Subcutaneous adipose tissue (tissue), 4 donors: ENCODE results near the gene CHMP2A. TPM values are rescaled to one million over a fixed set of nuclear protein-coding genes. Genes with fewer than 3 reads are reported as not detected.

Experiments used
- total RNA-seq, 4 donors: library from RNA; depleted of rRNA; stranded (reverse); fragments of >200 nt; gene quantifications; one replicate each; pipeline ENCODE4 v1.1.0, GENCODE V29; 2016
- TF ChIP-seq, protein P1 (sequence below): fragments of 450-650 bp; IDR thresholded peaks from one replicate; pipeline ENCODE4 v1.5.1; 2016; ENCODE audit warnings: low read depth, mild to moderate bottlenecking, control low read depth, antibody characterized with exemption, moderate library complexity

CHMP2A gene
- total RNA-seq, 4 donors from 2014 or later: 96.8 to 133 (median 106) TPM

DNA sequence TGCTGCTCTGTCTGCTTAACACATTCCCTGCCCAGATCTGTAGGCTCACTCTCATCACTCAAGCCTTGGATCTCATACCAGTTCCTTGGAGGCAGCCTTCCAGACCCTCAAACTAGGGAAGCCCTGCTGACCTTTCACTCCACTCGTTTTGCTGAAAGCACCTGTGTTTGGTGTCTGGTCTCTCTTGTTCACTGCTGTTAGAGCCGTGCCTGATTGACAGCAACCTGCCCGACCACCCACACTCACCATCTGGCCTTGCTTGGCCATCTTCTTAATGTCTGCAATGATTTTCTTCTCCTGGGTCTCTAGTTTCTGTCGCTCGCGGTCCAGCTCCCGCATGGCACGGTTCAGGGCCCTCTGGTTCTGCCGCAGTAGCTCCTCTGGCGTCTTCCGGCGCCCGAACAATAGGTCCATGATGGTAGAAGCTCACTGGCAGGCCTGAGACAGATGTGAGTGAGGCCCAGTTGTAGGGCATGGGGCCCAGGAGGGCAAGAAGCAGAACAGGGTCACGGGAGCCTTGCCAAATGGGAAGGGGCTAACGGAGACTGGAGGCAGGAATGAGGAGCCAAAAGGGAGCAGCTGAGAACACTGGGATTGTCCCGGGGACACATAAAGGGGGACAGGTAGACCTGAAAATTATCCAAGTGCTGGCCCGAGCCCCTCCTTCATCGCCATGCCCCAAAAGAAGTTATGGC lies 959 bp downstream of the CHMP2A start:
- TF ChIP-seq, protein P1, sequence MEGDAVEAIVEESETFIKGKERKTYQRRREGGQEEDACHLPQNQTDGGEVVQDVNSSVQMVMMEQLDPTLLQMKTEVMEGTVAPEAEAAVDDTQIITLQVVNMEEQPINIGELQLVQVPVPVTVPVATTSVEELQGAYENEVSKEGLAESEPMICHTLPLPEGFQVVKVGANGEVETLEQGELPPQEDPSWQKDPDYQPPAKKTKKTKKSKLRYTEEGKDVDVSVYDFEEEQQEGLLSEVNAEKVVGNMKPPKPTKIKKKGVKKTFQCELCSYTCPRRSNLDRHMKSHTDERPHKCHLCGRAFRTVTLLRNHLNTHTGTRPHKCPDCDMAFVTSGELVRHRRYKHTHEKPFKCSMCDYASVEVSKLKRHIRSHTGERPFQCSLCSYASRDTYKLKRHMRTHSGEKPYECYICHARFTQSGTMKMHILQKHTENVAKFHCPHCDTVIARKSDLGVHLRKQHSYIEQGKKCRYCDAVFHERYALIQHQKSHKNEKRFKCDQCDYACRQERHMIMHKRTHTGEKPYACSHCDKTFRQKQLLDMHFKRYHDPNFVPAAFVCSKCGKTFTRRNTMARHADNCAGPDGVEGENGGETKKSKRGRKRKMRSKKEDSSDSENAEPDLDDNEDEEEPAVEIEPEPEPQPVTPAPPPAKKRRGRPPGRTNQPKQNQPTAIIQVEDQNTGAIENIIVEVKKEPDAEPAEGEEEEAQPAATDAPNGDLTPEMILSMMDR: no peak

DNA sequence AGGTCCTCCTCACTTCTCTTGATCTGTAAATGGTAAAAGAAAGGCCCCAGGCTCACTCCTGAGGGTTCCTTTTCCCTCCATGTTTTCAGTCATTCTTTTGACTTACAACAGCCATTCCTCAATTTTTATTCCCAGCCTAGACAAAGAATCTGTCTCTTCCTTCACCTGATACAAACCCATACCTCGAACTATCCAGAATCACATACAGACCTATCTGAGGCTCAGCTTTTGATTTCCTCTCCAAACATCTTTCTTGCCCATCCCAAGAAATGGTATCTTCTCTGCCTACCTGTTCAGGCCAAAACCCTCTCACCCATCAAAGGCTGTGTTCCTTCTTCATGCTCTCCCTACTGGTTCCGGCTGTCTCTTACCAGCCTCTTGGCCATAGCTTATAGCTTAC lies 2.2 kb downstream of the CHMP2A start:
- TF ChIP-seq, protein P1: no peak

DNA sequence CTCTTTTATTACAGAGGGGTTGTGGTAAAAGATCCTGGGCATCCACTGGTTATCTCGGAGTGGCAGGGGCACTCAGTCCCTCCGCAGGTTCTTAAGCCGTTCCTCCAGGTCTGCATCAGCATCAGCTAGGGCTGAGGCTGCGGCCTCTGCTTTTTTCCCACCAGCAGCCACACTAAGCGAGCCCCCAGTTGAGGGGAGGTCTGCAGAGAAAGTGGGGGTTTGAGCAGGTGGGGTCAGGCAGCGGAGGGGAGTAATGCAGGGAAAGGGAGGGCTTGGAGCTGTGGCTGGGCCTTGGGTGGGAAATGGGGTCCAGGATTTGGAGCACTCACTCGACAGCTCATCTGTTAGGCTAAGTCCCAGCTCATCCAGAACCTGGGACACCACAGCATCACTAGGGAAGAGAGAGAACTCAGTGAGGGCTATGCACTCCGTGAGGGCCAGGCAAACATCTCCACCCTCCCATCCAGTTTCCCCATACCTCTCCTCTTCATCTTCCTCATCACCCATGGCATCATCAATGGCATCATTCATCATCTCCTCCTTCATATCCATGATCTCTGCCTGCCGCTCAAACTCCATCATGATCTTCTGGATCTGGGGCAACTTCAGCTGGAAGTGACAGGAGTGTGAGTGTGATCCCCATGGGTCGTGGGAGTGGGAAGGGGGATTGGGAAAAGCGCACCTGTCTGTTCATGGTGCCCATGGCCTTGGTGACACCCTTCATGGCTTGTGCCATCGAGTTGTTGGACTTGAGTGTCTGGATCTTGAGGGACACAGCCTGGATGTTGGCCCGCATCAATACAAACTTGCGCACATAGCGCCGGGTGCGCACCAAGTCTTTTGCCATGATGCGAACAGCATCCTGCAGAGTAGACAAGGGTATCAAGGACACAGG lies 3.1 kb downstream of the CHMP2A start:
- TF ChIP-seq, protein P1: no peak

DNA sequence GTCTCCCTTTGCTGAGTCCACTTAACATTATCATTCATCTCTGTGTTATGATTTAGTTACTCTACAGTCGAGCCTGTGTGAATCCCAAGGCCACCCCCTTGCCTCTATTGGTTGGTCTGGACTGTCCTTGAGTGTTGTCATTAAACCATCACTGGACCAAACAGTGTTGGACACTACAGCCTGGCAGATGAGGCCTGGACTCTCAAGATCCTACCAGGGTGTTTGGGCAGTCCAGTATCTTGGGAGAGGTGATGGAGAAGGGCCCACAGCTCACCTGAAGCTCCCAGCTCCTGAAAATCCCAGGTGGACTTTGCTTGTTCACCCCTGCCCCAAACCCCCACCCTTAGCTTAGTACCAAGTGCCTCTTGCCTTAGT lies 3.8 kb downstream of the CHMP2A start:
- TF ChIP-seq, protein P1: no peak

DNA sequence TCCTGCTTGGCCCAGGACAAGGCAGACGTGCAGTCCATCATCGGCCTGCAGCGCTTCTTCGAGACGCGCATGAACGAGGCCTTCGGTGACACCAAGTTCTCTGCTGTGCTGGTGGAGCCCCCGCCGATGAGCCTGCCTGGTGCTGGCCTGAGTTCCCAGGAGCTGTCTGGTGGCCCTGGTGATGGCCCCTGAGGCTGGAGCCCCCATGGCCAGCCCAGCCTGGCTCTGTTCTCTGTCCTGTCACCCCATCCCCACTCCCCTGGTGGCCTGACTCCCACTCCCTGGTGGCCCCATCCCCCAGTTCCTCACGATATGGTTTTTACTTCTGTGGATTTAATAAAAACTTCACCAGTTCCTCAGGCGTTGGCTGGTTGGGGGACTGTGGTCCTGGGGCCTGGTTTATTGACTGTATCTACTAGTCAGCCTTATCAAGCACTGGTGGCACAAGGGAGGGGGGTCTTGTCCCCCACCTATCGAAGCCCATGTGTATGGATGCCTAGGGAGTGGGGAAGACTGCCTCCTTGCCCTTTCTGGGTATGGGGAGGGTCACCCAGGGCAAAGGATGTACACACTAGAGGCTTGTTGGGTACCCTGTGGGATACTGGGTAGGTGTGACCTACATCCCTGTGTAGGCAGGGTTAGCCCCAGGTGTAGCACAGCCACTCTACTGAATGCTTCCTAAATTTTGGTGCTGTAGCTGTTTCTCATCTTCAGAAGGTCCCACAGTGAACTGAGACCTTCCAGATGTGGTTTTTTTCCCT lies 4.4 kb downstream of the CHMP2A start:
- TF ChIP-seq, protein P1: no peak

DNA sequence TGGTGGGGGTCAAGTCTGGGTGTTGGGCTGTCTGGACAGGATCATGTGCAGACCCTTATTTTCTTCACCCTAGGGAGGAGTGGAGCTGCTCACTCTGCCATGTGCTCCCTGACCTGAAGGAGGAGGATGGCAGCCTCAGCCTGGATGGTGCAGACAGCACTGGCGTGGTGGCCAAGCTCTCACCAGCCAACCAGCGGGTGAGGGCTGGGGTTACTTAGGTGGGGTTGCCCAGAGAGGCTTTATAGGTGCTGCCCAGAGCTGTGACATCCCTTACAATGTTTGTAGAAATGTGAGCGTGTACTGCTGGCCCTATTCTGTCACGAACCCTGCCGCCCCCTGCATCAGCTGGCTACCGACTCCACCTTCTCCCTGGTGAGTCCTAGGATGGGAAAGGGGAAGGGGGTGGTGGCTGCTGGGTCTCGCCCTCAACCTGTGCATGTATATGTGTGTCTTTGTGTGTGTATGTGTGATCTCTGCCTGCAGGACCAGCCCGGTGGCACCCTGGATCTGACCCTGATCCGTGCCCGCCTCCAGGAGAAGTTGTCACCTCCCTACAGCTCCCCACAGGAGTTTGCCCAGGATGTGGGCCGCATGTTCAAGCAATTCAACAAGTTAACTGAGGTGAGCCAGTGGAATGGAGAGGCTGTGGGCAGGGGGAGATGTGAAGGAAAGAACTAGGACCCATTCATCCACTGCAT lies 5.1 kb downstream of the CHMP2A start:
- TF ChIP-seq, protein P1: no peak
